Hepatic stellate cell (primary cell): ENCODE measurements around the gene SART1.
A peak's percentile ranks its signal among the peaks of the same experiment; 100 is the strongest.
"Not testable (repeated sequence)": the region's sequence is repeated elsewhere in the genome, so short reads cannot be mapped to it uniquely, and the experiment has no call there.

Source experiments
- DNase-seq: peaks from one replicate; pipeline ENCODE4 v3.0.0; 2011; ENCODE audit warnings: low spot score

Gene SART1

DNA sequence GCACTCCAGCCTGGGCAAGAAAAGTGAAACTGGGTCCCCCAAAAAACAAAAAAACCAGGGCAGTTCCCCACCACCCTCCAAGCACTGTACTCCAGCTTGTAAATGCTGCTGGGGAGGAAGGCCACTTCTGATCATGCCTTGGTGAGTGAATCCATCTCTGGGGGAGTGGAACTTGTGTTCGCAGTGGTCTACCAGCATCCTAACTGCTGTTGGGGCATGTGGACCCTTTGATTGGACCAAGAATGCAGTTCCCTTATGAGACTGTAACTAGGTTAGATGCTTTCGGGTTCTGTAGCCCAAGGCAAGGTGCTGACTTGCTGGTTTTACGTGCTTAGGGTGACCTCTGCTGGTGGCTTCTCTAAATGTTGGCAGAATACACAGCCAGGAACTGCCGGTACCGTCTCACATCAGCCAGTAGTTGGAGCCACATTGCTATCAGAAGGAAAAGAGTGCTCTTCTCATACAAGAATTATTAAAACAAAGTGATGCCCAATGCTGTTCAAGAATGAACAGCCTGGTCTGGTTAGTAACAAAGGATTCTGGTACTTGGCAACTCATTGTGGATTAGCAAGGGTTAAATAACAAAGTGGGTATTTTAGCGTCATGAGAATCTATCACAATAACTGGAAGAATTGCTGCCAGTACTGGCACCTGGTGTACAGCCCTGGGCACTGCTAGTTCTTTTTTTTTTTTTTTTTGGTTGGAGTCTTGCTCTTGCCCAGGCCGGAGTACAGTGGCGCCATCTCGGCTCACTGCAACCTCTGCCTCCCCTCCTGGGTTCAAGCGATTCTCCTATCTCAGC is 27.5 kb downstream of the SART1 start:
- DNase-seq: peak; percentile 91

DNA sequence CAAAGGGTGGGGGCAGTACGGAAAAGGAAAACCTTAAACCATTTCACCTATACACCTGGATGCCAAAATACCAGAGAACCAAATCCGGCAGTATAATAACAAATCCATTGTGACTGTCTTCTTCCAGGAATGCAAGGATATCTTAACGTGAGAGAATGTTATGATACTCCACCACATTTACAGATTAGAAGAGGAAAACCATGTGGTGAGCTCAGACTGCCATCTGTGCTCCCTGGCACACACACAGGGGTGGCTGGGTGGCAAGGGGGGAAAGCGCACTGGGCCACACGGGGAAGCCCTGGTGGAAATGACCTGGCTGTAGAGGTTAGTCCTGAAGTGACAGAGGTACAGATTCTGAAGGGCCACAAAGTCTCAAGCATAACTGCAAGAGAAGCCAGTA is 30.5 kb downstream of the SART1 start:
- DNase-seq: no peak

DNA sequence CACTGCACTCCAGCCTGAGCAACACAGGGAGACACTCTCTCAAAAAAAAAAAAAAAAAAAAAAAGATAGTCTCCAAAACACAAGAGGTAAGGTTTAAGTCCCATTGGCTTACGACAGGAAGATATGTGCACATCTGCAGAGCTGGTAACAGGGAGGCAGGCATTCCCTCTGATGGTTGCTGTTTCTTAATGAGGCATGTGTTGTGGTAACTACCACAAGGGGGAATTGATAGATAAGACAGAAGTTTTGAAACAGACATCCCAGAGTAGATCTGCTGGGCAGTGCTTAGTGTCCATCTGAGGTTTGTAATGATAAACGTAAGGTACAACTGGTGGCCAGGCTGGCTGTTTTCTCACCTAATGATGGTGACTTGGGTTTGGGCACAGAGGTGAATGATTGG is 35.8 kb downstream of the SART1 start:
- no peak for DNase-seq

DNA sequence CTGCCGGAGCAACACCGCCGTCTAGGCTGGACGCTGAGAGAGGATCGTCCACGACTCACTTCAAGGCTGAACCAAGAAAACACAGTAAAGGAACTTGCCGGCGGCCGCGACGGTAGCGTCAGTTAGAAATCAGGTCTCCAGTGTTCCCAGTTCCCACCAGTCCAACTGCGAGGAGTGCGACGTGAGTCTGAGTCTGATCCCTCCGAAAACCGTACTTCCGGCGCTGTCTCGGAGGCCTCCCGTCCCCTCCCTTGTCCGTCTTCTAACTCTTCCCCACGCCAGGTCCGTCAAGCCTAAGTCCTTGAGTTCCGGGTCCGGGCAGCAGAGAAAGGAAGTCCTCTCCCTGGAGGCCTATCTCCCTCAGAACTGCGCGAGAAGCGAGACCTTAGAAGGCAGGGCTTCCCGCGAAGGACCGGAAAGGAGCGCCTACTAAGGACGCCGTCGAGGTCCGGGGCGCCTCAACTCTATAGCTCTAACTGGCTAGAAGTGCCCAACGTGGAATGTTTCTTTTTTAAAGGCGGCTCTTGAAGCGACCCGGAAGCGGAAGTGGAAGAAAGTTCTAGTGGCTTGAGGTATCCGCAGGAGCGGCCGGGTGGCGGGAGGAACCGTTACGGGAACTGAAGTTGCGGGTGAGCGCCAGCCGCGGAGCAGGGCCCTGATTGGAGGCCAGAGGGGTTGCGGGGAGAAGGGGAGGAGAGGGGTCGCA is 40.6 kb downstream of the SART1 start, which contains the start of the genes BANF1 and EIF1AD:
TSS of gene BANF1 (plus strand) at position 562 of the 706 bp plus-strand sequence. CDS start 748 bp downstream, outside the sequence.
TSS of gene EIF1AD (minus strand) at position 216 of the 706 bp plus-strand sequence. CDS start 1,768 bp downstream, outside the sequence.
- peak; percentile 95 for DNase-seq

DNA sequence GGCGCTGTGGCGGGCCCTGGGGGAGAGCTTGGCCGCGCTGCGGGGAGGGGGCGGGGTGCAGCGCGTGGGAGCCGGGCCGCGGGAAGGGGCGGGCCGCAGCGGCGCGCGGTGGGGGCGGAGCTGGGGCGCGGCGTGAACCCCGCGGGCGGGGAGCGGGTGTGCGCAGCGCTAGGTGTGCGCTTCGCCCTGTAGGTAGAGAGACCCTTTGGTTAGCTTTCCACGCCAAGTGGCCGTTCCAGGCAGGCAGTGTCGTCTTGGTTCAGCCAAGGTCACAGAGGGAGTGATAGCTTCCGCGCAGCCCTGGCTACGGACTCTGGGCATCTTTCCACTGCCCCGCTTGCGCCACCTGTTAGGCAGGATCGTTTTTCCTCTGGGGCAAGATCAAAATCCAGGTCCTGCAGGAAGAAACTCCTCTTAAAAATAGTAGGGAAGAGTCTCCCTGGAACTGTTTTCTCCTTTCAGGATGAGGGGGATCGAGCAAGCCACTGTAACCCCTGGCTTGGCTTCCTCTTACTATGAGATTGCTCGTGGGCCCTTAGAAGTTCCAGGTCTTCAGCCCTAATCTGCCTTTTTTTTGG is 41.2 kb downstream of the SART1 start:
- DNase-seq: no peak

DNA sequence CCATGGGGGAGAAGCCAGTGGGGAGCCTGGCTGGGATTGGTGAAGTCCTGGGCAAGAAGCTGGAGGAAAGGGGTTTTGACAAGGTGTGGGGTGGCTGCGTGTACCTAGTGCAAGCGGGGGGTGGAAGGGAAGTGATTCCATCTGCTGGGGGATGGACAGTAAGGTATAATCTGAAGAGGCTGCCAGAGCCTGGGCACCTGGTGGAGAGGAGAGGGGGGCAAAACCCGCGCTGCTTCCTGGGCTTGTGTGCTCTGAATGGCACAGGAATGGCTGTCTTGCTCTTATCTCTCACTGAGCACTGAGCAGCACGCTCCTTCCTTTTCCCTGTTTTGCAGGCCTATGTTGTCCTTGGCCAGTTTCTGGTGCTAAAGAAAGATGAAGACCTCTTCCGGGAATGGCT is 41.8 kb downstream of the SART1 start:
- DNase-seq: no peak

DNA sequence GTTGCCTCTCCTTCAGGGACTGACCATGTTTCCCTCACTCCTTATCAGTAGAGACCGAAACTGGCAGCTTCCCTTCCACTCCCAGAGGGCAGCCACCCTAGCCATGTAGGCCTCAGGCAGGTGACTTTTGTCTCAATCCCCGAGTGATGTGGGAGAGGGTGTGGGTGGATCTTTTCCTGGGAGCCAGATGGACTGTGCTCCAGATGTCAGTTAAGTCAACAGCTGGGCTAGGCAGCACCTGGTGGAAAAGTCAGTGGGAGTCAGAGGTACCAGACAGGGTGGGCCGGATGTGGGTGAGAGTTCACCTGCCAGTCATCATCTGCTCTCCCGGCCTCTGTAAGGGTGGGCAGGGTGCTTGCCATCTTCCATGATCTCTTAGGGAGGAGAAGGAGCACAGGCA is 42.7 kb downstream of the SART1 start:
- no peak for DNase-seq

DNA sequence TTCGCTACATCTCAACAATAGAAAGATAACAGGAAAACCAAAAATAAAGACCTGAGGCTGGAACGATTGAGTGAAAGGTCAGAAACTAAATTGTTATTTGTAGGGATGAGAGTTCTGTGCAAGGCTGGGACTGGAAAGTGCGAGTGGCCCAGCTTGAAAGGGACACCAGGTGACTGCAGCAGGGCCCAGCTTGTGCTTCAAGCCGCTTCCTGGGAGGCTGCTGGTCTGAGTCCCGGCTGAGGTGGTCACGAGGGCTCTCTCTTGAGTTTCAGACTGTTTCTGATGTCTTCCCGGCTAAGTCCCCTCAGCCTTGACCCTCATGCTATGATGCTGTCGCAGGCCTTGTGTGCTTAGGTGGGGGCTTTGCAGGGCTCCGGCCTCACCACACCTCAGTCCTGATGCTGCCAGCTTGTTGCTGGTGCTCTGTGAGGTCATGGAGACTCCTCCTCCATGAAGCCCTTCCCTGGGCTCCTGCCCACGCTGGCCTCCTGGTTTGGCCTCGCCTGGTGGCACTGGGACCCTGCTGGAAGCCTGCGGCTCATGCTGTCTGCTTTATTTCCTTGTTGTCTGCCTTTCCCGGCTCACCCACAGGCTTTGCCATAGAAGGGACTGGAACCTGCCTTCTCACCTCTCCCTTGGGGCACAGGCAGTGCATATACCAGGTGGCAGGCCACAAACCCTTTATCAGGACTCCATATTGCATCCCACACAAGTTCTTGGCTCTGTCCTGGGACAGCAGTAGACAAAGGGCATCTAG is 44.8 kb downstream of the SART1 start:
- DNase-seq: no peak

- DNase-seq: no peak
Observed at GRCh38 chr11:66006891-66007176, 45.3 kb downstream of the SART1 start.

GRCh38 chr11:66007201-66007634 is 45.7 kb downstream of the SART1 start:
- DNase-seq: no peak

DNA sequence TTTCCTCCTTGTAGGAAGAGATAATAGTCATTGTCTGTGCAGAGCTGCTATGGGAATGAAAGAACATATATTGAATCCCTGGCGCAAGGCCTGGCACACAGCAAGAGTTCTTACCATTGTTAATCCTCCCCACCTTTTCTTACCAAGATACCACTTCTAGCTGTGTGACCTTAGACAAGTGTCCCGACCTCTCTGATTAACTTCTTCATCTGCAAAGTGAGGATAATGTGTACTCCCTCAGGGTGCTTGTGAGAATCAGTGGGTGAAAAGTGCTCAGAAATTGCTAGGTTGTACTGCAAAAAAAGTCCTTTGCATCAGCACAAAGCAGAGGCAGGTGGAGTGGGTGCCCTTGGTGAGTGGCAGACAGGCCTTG is 46.5 kb downstream of the SART1 start:
- no peak for DNase-seq

DNA sequence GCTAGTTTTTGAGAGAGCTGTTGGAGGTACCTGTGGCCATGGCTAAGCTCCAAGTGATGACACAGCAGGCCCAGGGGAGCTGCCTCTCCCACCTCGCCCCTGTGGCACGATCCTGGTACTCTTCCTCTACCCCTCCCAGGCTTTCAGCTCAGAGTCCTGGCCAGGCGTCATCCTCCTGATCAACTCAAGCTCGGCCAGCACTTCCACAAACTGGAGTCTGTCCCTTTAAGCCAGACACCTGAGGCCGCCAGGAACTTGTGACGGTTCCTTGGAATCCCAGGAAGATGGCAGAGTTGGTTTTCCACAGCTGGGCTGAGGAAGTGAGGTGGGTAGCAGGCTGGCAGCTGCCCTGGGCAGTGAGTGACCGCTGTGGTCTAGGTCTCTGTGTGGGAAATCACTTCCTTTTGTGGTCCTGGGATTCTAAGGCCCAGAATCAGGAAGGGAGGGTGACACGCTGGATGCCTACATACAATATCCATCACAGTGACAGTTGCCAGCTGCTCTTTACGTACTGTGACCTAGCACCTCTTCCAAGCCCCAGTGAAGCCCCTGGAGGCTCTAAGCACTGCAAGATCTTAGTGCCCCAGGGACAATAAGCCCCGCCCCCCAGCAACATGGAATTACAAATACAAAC is 47.1 kb downstream of the SART1 start:
- no peak for DNase-seq

DNA sequence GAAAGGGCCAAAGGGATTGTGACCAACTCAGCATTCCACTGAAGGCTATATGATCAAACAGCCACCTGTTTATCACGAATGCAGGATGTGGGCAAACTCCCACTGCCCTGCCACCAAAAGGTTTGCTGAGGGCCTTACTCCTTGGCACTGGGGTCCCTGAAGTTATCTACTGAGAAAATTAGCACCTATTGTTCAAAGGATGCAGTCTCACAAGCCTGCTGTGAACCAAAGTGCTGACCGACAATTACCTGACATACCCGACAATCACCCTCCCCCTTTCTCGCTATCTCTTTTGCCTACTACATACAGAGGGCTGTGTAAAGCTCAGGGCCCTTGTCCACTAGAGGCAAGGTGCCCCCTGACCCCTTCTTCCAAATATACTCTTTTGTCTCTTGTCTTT is 48.5 kb downstream of the SART1 start:
- not testable (repeated sequence) for DNase-seq

DNA sequence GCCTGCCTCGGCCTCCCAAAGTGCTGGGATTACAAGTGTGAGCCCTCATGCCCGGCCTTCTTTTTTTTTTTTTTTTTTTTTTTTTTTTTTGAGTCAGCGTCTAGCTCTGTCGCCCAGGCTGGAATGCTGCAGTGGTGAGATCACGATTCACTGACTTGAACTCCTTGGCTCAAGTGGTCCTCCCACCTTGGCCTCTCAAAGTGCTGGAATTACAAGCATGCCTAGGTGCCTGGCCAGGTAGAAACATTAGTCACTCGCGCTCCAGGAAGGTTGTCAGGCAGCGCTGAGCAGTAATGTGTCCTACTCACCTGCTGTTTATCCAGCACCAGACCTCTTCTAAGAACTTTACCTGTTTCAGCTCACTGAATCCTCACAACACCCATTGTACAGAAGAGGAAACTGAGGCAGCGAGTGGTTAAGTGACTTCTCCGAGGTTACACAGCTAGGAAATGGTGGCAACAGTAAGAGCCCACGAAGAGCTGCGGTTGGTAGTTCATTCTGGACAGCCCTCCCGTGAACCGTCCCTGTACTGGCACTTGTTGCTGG is 49.8 kb downstream of the SART1 start:
- peak; percentile 65 for DNase-seq

GRCh38 chr11:66011785-66012303 is 50.3 kb downstream of the SART1 start, which contains the start of gene CST6:
CST6 (plus strand) TSS chr11:66012008; CDS start chr11:66012045, 37 bp downstream.
- DNase-seq: no peak

DNA sequence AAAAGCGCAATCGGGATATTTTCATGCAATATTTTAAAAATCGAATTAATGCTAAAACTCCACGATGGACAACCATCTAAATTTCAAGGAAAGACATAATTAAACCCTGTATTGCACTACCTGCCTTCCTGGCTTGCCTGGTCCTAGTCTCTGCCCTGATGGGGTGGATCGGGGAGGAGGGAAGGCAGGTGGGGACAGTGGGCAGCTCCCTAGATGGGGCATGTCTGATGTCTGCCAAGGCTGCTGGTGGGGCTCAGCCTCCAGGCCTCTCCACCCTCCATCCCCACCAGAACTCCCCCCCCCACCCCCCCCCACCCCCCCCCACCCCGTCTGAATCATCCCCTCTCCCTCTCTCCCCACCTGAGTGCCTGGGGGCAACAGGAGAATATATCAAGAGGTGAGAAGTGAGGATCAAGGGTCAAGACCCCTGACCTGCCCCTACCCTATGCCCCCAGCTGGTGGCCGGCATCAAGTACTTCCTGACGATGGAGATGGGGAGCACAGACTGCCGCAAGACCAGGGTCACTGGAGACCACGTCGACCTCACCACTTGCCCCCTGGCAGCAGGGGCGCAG is 50.9 kb downstream of the SART1 start:
- DNase-seq: no peak

- DNase-seq: no peak
Observed at GRCh38 chr11:66012946-66013761, 51.6 kb downstream of the SART1 start.

GRCh38 chr11:66013762-66014100 is 52.2 kb downstream of the SART1 start:
- no peak for DNase-seq

- no peak for DNase-seq
Observed at GRCh38 chr11:66014804-66015453, 53.4 kb downstream of the SART1 start.

DNA sequence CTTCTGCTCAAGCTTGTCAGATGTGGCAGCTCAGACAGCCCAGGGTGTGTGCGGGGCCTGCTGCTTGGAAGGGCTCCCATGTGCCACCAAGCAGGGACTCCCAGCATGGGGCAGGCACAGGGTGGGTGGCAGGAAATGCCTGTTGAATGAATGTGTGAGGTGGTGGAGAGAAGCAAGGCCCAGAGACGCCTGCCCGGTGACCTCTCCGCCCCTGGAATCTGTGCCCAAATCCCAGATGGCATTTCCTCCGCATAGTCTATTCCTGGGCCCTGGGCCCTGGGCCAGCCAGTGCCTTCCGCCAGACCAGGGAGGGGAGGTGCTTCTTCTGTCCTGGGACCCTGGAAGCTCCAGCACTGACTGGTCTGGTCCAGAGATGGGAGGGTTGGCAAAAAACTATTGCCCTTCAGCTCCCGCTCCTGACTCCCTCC is 53.9 kb downstream of the SART1 start:
- peak; percentile 69 for DNase-seq
